IMR-90 (cell line): ENCODE data around the gene EYS. TPM values are rescaled to one million over a fixed set of nuclear protein-coding genes. Genes with fewer than 3 reads are reported as not detected.

Source experiments
- ATAC-seq: fragments of 200-7000 bp; cut with Tn5 transposase; 2 replicates; pipeline ENCODE4 v1.9.1; 2020; ENCODE audit warnings: low read depth, mild to moderate bottlenecking, moderate library complexity
- BruUV-seq: library from RNA; stranded (reverse); fragments of 400-500 nt; replicated peaks from 2 replicates; lab custom pipeline; 2021; lab: Mats Ljungman, UMichigan
- CTCF ChIA-PET: fragments of 300-600 bp; formaldehyde crosslinking; extraction: SDS; loops from one replicate; lab custom pipeline; 2021; ENCODE audit warnings: antibody characterized with exemption; lab: Yijun Ruan, JAX
- POLR2A ChIA-PET: fragments of 300-600 bp; sonication (Branson Sonifier 250); formaldehyde crosslinking; loops from one replicate; lab custom pipeline; 2022; ENCODE audit warnings: antibody characterized with exemption; ENCODE audit not compliant: unreplicated experiment; lab: Charles Lee
- DNase-seq: peaks from one replicate; pipeline ENCODE4 v3.0.0; 2013
- H2AFZ ChIP-seq: replicated peaks from 2 replicates; pipeline ENCODE3; 2013; ENCODE audit warnings: low read length, mild to moderate bottlenecking; ENCODE audit not compliant: poor library complexity
- H2AK5ac ChIP-seq: 2 replicates; pipeline ENCODE4 v1.6.1; 2013; ENCODE audit warnings: low read depth, low read length, inconsistent platforms
- H2AK9ac ChIP-seq: replicated peaks from 2 replicates; pipeline ENCODE3; 2013; ENCODE audit warnings: mild to moderate bottlenecking, low read depth, low read length, moderate library complexity; ENCODE audit not compliant: poor library complexity
- H2BK120ac ChIP-seq: 2 replicates; pipeline ENCODE4 v1.6.1; 2013; ENCODE audit warnings: low read depth, low read length, inconsistent platforms
- H2BK15ac ChIP-seq: 3 replicates; pipeline ENCODE4 v1.6.1; 2013; ENCODE audit warnings: low read depth, low read length, inconsistent platforms
- H2BK20ac ChIP-seq: 2 replicates; pipeline ENCODE4 v1.6.1; 2013; ENCODE audit warnings: low read depth, mild to moderate bottlenecking, inconsistent platforms, low read length, moderate library complexity
- H2BK5ac ChIP-seq: 2 replicates; pipeline ENCODE4 v1.6.1; 2013; ENCODE audit warnings: mild to moderate bottlenecking, low read depth, low read length, inconsistent platforms; ENCODE audit not compliant: poor library complexity, severe bottlenecking
- H3K14ac ChIP-seq: replicated peaks from 2 replicates; pipeline ENCODE4 v1.6.1; 2013; ENCODE audit warnings: low read depth, low read length, inconsistent platforms
- H3K18ac ChIP-seq: 2 replicates; pipeline ENCODE4 v1.6.1; 2013; ENCODE audit warnings: low read depth, low read length, control low read depth
- H3K23ac ChIP-seq: 2 replicates; pipeline ENCODE4 v1.6.1; 2013; ENCODE audit warnings: low read depth, low read length, inconsistent platforms
- H3K27ac ChIP-seq: 2 replicates; pipeline ENCODE4 v1.5.1; 2013; ENCODE audit warnings: mild to moderate bottlenecking, control low read depth, low read length; ENCODE audit not compliant: insufficient read depth
- H3K27me3 ChIP-seq: 2 replicates; pipeline ENCODE4 v1.6.1; 2013; ENCODE audit warnings: low read length; ENCODE audit not compliant: control insufficient read depth, insufficient read depth
- H3K36me3 ChIP-seq: 2 replicates; pipeline ENCODE4 v1.6.1; 2013; ENCODE audit warnings: low read length, mixed read lengths; ENCODE audit not compliant: control insufficient read depth, insufficient read depth
- H3K4ac ChIP-seq: 2 replicates; pipeline ENCODE4 v1.6.1; 2013; ENCODE audit warnings: low read depth, low read length, inconsistent platforms
- H3K4me1 ChIP-seq: 2 replicates; pipeline ENCODE4 v1.6.1; 2013; ENCODE audit warnings: low read length, mixed read lengths; ENCODE audit not compliant: control insufficient read depth, insufficient read depth
- H3K4me2 ChIP-seq: 2 replicates; pipeline ENCODE4 v1.6.1; 2013; ENCODE audit warnings: low read depth, mild to moderate bottlenecking, control low read depth, low read length, moderate library complexity
- H3K4me3 ChIP-seq: 2 replicates; pipeline ENCODE4 v1.5.1; 2013; ENCODE audit warnings: low read depth, mild to moderate bottlenecking, control low read depth, low read length, moderate library complexity; ENCODE audit not compliant: insufficient read depth
- H3K56ac ChIP-seq: 2 replicates; pipeline ENCODE4 v1.6.1; 2013; ENCODE audit warnings: low read length, inconsistent platforms; ENCODE audit not compliant: insufficient read depth; ENCODE audit errors: extremely low read depth
- H3K79me1 ChIP-seq, 2 experiments: 2 replicates each; pipeline ENCODE4 v1.6.1; 2013; ENCODE audit warnings: low read length in 2 of 2, inconsistent platforms in 1 of 2, low read depth in 1 of 2
- H3K9ac ChIP-seq: 2 replicates; pipeline ENCODE4 v1.6.1; 2013; ENCODE audit warnings: low read depth, low read length, control low read depth
- H3K9me1 ChIP-seq: 2 replicates; pipeline ENCODE4 v1.6.1; 2013; ENCODE audit warnings: low read length, inconsistent platforms; ENCODE audit not compliant: insufficient read depth
- H3K9me3 ChIP-seq: 2 replicates; pipeline ENCODE4 v1.6.1; 2013; ENCODE audit warnings: low read length; ENCODE audit not compliant: control insufficient read depth, insufficient read depth
- H4K20me1 ChIP-seq: 2 replicates; pipeline ENCODE4 v1.6.1; 2013; ENCODE audit warnings: low read length, inconsistent platforms; ENCODE audit not compliant: insufficient read depth
- H4K5ac ChIP-seq: 2 replicates; pipeline ENCODE4 v1.6.1; 2013; ENCODE audit warnings: mild to moderate bottlenecking, low read depth, low read length, control low read depth
- H4K8ac ChIP-seq, 2 experiments: 2 replicates each; pipeline ENCODE4 v1.6.1; 2013; ENCODE audit warnings: low read depth in 2 of 2, low read length in 2 of 2, control low read depth in 1 of 2, inconsistent platforms in 1 of 2
- H4K91ac ChIP-seq: 2 replicates; pipeline ENCODE4 v1.6.1; 2013; ENCODE audit warnings: low read depth, low read length, inconsistent platforms; ENCODE audit not compliant: insufficient read depth
- CEBPB ChIP-seq: IDR thresholded peaks from 2 replicates; pipeline ENCODE4 v1.6.1; 2012; ENCODE audit warnings: low read depth, low read length, improper control_type of control experiment
- CHD1 ChIP-seq: IDR thresholded peaks from 2 replicates; pipeline ENCODE4 v1.6.1; 2012; ENCODE audit warnings: low read depth, low read length, improper control_type of control experiment
- ELK1 ChIP-seq: fragments of 150-350 bp; IDR thresholded peaks from 2 replicates; pipeline ENCODE4 v1.6.1; 2016; ENCODE audit warnings: low read depth, mild to moderate bottlenecking, low read length, moderate library complexity, borderline replicate concordance
- MAFK ChIP-seq: IDR thresholded peaks from 2 replicates; pipeline ENCODE4 v1.6.1; 2012; ENCODE audit warnings: low read depth, low read length, improper control_type of control experiment
- MAZ ChIP-seq: IDR thresholded peaks from 2 replicates; pipeline ENCODE4 v1.6.1; 2012; ENCODE audit warnings: low read depth, mild to moderate bottlenecking, low read length, improper control_type of control experiment, moderate library complexity, borderline replicate concordance
- RAD21 ChIP-seq: IDR thresholded peaks from 2 replicates; pipeline ENCODE4 v1.6.1; 2012; ENCODE audit warnings: low read length, improper control_type of control experiment
- SMC3 ChIP-seq: fragments of 150-350 bp; IDR thresholded peaks from 2 replicates; pipeline ENCODE4 v1.6.1; 2016; ENCODE audit warnings: low read depth, mild to moderate bottlenecking, antibody characterized with exemption, low read length, moderate library complexity
- WGBS, 2 experiments: methylation state at CpG; one replicate each; pipeline versions ENCODE4 v1.1.5 to v1.1.7; 2013; ENCODE audit warnings: missing lambda C conversion rate in 2 of 2; ENCODE audit not compliant: insufficient read length in 1 of 2; ENCODE audit errors: extremely low coverage in 2 of 2; 5-methylcytosine and 5-hydroxymethylcytosine counted together
- dilution Hi-C: fragments of 300-500 bp; cut with HindIII; formaldehyde crosslinking; loops from one replicate; pipeline ENCODE4 v1.14.3; 2018; ENCODE audit warnings: low sequenced_read_pairs; ENCODE audit not compliant: unreplicated experiment
- in situ Hi-C: fragments of 300-500 bp; cut with MboI; formaldehyde crosslinking; loops from 3 replicates; pipeline ENCODE4 v1.14.3; 2019; ENCODE audit warnings: low sequenced_read_pairs, inconsistent platforms, mixed read lengths
- intact Hi-C: fragments of 100-400 bp; cut with micrococcal nuclease; formaldehyde crosslinking; loops from 2 replicates; pipeline ENCODE4 v1.10.0; 2022
- polyA plus RNA-seq, 3 experiments: library from polyadenylated mRNA; depleted of rRNA; stranded (reverse); fragments of >200 nt; gene quantifications; 2 replicates each; pipeline ENCODE4 v1.2.3, GENCODE V29; 2012; ENCODE audit warnings: low replicate concordance in 1 of 3
- total RNA-seq: library from RNA; depleted of rRNA; stranded (reverse); fragments of >200 nt; gene quantifications from 2 replicates; pipeline ENCODE4 v1.2.3, GENCODE V29; 2012

Gene EYS
- total and polyA plus RNA-seq, 2 of the 4 experiments (the other 2 are of a cell fraction) = under 0.01 TPM; not detected in 1

GRCh38 chr6:65055545-65055944 lies 651.5 kb downstream of the EYS start:
- Histone ChIP-seq H3K9ac (no peak overlapping the region), H3K27me3 (no peaks in the 10 kb centered on the region), H3K27ac (no peak overlapping the region), H2BK20ac (no peak overlapping the region), H3K4me3 (no peak overlapping the region), H2BK15ac (no peak overlapping the region), H3K79me1 (no peaks in the 10 kb centered on the region), H4K8ac (no peak overlapping the region), H2AK9ac (no peak overlapping the region), H4K20me1 (no peaks in the 10 kb centered on the region), H3K9me3 (no peaks in the 10 kb centered on the region), H3K9me1 (no peaks in the 10 kb centered on the region), H3K14ac (no peak overlapping the region), H3K4ac (no peak overlapping the region), H3K36me3 (no peaks in the 10 kb centered on the region), H3K56ac (no peak overlapping the region), H3K4me2 (no peak overlapping the region), H2AFZ (no peak overlapping the region), H4K91ac (no peak overlapping the region), H2AK5ac (no peak overlapping the region), H3K18ac (no peak overlapping the region), H2BK5ac (no peak overlapping the region), H4K5ac (no peak overlapping the region), H3K23ac (no peak overlapping the region), H2BK120ac (no peak overlapping the region), H3K4me1 (no peaks in the 10 kb centered on the region)
- dilution Hi-C loops (no loop called here), intact Hi-C loops (no loop called here), in situ Hi-C loops (no loop called here)
- DNase-seq (no peak), ATAC-seq (no peak)
- TF ChIP-seq RAD21 = no peak
- TF ChIP-seq ELK1 = no peak
- TF ChIP-seq CHD1 = no peak
- no peak for TF ChIP-seq SMC3
- TF ChIP-seq CEBPB = no peak
- no peak for TF ChIP-seq MAZ
- no peak for TF ChIP-seq MAFK
- ChIA-PET POLR2A (no interaction called here), CTCF (interaction anchor here (0.6 kb wide), 1 partner anchor 305 kb away, joined by 5 read pairs; no protein-coding TSS in a partner anchor)
- no CpG with 5 or more reads among the region's 1 CpG for WGBS, 2 experiments
- no TSS peak for BruUV-seq
